ENCODE data around the gene IFIT5.

DNA sequence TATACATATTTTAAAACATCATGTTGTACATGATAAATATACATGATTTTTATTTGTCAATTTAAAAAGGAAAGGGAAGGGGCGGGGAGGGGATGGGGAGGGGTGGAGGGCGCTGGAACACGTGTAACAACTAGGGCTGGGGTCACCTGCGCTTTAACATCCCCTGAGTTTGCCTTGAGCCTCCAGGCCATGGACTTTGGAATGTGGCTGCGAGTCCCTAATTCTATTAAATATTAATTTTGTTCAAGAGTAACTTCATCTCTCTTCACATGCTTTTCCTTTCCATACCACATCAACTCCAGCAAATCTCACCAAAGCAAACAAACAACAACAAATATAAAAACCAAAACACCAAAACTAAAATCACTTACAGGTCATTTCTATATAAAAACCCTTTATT lies 10.6 kb downstream of the IFIT5 start:
- TF ChIP-seq POLR2AphosphoS5 (IDR thresholded peaks at IDR 0.05) (no peak), CTCF (IDR thresholded peaks at IDR 0.05) (no peak)
